ENCODE data around the gene SLC18A2.

SLC18A2 gene

GRCh38 chr10:117237401-117237991, 3.4 kb upstream of the SLC18A2 start:
- H3K4me3 ChIP-seq (replicated peaks; ENCODE audit: low read depth, low read length), result no peak overlapping the region
- TF ChIP-seq, protein P1, sequence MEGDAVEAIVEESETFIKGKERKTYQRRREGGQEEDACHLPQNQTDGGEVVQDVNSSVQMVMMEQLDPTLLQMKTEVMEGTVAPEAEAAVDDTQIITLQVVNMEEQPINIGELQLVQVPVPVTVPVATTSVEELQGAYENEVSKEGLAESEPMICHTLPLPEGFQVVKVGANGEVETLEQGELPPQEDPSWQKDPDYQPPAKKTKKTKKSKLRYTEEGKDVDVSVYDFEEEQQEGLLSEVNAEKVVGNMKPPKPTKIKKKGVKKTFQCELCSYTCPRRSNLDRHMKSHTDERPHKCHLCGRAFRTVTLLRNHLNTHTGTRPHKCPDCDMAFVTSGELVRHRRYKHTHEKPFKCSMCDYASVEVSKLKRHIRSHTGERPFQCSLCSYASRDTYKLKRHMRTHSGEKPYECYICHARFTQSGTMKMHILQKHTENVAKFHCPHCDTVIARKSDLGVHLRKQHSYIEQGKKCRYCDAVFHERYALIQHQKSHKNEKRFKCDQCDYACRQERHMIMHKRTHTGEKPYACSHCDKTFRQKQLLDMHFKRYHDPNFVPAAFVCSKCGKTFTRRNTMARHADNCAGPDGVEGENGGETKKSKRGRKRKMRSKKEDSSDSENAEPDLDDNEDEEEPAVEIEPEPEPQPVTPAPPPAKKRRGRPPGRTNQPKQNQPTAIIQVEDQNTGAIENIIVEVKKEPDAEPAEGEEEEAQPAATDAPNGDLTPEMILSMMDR (IDR thresholded peaks at IDR 0.05; ENCODE audit: low read length, missing control alignments), result no peak
- DNase-seq (ENCODE audit: low read depth), result no peak

GRCh38 chr10:117239051-117239450, 1.9 kb upstream of the SLC18A2 start:
- DNase-seq (ENCODE audit: low read depth), result no peak
- H3K4me3 ChIP-seq (replicated peaks; ENCODE audit: low read depth, low read length), result no peak overlapping the region
- TF ChIP-seq, protein P1 (IDR thresholded peaks at IDR 0.05; ENCODE audit: low read length, missing control alignments), result no peak

- TF ChIP-seq, protein P1 (IDR thresholded peaks at IDR 0.05; ENCODE audit: low read length, missing control alignments), result no peak
- H3K4me3 ChIP-seq (replicated peaks; ENCODE audit: low read depth, low read length), result no peak overlapping the region
- DNase-seq (ENCODE audit: low read depth), result no peak
Measured at GRCh38 chr10:117239721-117240620, 943 bp upstream of the SLC18A2 start.

- DNase-seq (ENCODE audit: low read depth), result no peak
- TF ChIP-seq, protein P1 (IDR thresholded peaks at IDR 0.05; ENCODE audit: low read length, missing control alignments), result no peak
- no peak overlapping the region for H3K4me3 ChIP-seq (replicated peaks; ENCODE audit: low read depth, low read length)
Measured at GRCh38 chr10:117241541-117242462, 888 bp downstream of the SLC18A2 start.

- no peak overlapping the region for H3K4me3 ChIP-seq (replicated peaks; ENCODE audit: low read depth, low read length)
- TF ChIP-seq, protein P1 (IDR thresholded peaks at IDR 0.05; ENCODE audit: low read length, missing control alignments), result no peak
- no peak for DNase-seq (ENCODE audit: low read depth)
Measured at GRCh38 chr10:117242463-117242832, 1.5 kb downstream of the SLC18A2 start.

- TF ChIP-seq, protein P1 (IDR thresholded peaks at IDR 0.05; ENCODE audit: low read length, missing control alignments), result no peak
- no peak for DNase-seq (ENCODE audit: low read depth)
- no peak overlapping the region for H3K4me3 ChIP-seq (replicated peaks; ENCODE audit: low read depth, low read length)
Measured at GRCh38 chr10:117246997-117247671, 6.2 kb downstream of the SLC18A2 start.

Measured in fibroblast of pulmonary artery (primary cell).